Neural progenitor cell (in vitro differentiated cells): ENCODE data around the gene ITGB8. TPM values are rescaled to one million over a fixed set of nuclear protein-coding genes. Genes with fewer than 3 reads are reported as not detected.

Experiments used
- DNase-seq: peaks from one replicate; pipeline ENCODE4 v3.0.0-alpha.2; 2016; ENCODE audit warnings: low spot score
- H2AFZ ChIP-seq: fragments of 200-600 bp; sonication (generic); replicated peaks from 2 replicates; pipeline ENCODE4 v1.6.1; 2016; ENCODE audit warnings: antibody characterized with exemption
- H3F3A ChIP-seq: fragments of 200-600 bp; sonication (generic); 2 replicates; pipeline ENCODE4 v1.6.1; 2016; ENCODE audit warnings: antibody characterized with exemption, low read depth
- H3K27ac ChIP-seq: fragments of 200-600 bp; sonication (generic); 2 replicates; pipeline ENCODE4 v1.5.1; 2016; ENCODE audit warnings: mild to moderate bottlenecking
- H3K27me3 ChIP-seq: fragments of 200-600 bp; sonication (generic); 2 replicates; pipeline ENCODE4 v1.6.1; 2016; ENCODE audit warnings: mild to moderate bottlenecking, moderate library complexity
- H3K36me3 ChIP-seq: fragments of 200-600 bp; sonication (generic); 2 replicates; pipeline ENCODE4 v1.5.1; 2016
- H3K4me1 ChIP-seq: fragments of 200-600 bp; sonication (generic); 2 replicates; pipeline ENCODE4 v1.6.1; 2016; ENCODE audit warnings: mixed run types
- H3K4me2 ChIP-seq: fragments of 200-600 bp; sonication (generic); 2 replicates; pipeline ENCODE4 v1.6.1; 2016
- H3K4me3 ChIP-seq: fragments of 200-600 bp; sonication (generic); 2 replicates; pipeline ENCODE4 v1.5.1; 2016
- H3K79me2 ChIP-seq: fragments of 200-600 bp; sonication (generic); 2 replicates; pipeline ENCODE4 v1.6.1; 2016; ENCODE audit warnings: low read depth
- H3K9ac ChIP-seq: fragments of 200-600 bp; sonication (generic); 2 replicates; pipeline ENCODE4 v1.6.1; 2016
- H3K9me3 ChIP-seq: fragments of 200-600 bp; sonication (generic); 2 replicates; pipeline ENCODE4 v1.5.1; 2016; ENCODE audit warnings: low read depth
- H4K20me1 ChIP-seq: fragments of 200-600 bp; sonication (generic); 2 replicates; pipeline ENCODE4 v1.6.1; 2016; ENCODE audit warnings: low read depth
- H3K27ac Mint-ChIP-seq: 3 replicates; pipeline ENCODE4 v1.8.0; 2021; ENCODE audit warnings: mixed read lengths
- H3K27me3 Mint-ChIP-seq: 2 replicates; pipeline ENCODE4 v1.8.0; 2022; ENCODE audit warnings: low read depth, mild to moderate bottlenecking, inconsistent platforms, moderate library complexity, mixed read lengths; ENCODE audit not compliant: insufficient read depth
- H3K36me3 Mint-ChIP-seq: 3 replicates; pipeline ENCODE4 v1.8.0; 2021; ENCODE audit warnings: mixed read lengths
- H3K4me1 Mint-ChIP-seq: 3 replicates; pipeline ENCODE4 v1.8.0; 2021; ENCODE audit warnings: mixed read lengths
- H3K4me3 Mint-ChIP-seq: 3 replicates; pipeline ENCODE4 v1.8.0; 2021; ENCODE audit warnings: mild to moderate bottlenecking, moderate library complexity, mixed read lengths
- H3K9me3 Mint-ChIP-seq: 3 replicates; pipeline ENCODE4 v1.8.0; 2020; ENCODE audit warnings: mixed read lengths
- EZH2 ChIP-seq: fragments of 200-600 bp; sonication (generic); IDR thresholded peaks from 2 replicates; pipeline ENCODE4 v1.6.1; 2017; ENCODE audit warnings: antibody characterized with exemption, mild to moderate bottlenecking, moderate library complexity
- EZH2phosphoT487 ChIP-seq: fragments of 200-600 bp; sonication (generic); IDR thresholded peaks from 2 replicates; pipeline ENCODE4 v1.6.1; 2017; ENCODE audit warnings: antibody characterized with exemption
- total RNA-seq: library from RNA; depleted of rRNA; stranded (reverse); fragments of >200 nt; gene quantifications from 2 replicates; pipeline ENCODE4 v1.2.3, GENCODE V29; 2015; ENCODE audit warnings: low replicate concordance
- TF ChIP-seq, protein P1 (sequence below): fragments of 200-600 bp; sonication (generic); IDR thresholded peaks from 2 replicates; pipeline ENCODE4 v1.5.1; 2017; ENCODE audit warnings: antibody characterized with exemption, mild to moderate bottlenecking

ITGB8 gene
- total RNA-seq, 1 donor from 2014 or later: 5.3 TPM

DNA sequence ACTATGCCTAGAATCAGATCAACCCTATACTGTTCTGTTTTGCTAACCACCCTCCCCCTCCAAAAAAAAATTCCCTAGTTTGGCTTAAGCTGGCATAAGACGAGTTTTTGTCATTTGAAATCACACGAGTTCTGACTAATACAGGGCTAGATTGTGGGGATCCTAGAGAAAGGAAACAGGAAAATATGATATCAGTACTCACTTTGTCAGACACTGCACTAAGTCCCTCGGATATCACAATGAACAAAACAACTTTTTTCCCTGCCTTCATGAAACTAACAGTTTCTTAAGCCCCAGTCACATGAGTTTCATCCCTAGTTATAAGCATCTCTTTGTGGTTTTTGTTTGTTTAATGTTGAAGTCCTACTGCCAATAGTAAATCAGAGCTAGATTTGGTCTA, 118.5 kb downstream of the ITGB8 start:
- no peak overlapping the region for H2AFZ ChIP-seq
- H3K4me2 ChIP-seq: no peak overlapping the region
- no peaks in the 10 kb centered on the region for H3K27me3 ChIP-seq
- H3K9ac ChIP-seq: no peak overlapping the region
- DNase-seq: no peak
- Mint-ChIP-seq H3K4me1 (no peaks in the 10 kb centered on the region), H3K9me3 (peaks cover 5% of the 10 kb centered on the region), H3K36me3 (no peaks in the 10 kb centered on the region), H3K27ac (no peak overlapping the region), H3K4me3 (no peak overlapping the region), H3K27me3 (peaks cover 6% of the 10 kb centered on the region)
- no peak overlapping the region for H3K4me3 ChIP-seq
- H3K9me3 ChIP-seq: no peaks in the 10 kb centered on the region
- no peaks in the 10 kb centered on the region for H3K4me1 ChIP-seq
- no peak overlapping the region for H3K27ac ChIP-seq
- H3F3A ChIP-seq: no peaks in the 10 kb centered on the region
- H3K79me2 ChIP-seq: no peaks in the 10 kb centered on the region
- TF ChIP-seq, protein P1, sequence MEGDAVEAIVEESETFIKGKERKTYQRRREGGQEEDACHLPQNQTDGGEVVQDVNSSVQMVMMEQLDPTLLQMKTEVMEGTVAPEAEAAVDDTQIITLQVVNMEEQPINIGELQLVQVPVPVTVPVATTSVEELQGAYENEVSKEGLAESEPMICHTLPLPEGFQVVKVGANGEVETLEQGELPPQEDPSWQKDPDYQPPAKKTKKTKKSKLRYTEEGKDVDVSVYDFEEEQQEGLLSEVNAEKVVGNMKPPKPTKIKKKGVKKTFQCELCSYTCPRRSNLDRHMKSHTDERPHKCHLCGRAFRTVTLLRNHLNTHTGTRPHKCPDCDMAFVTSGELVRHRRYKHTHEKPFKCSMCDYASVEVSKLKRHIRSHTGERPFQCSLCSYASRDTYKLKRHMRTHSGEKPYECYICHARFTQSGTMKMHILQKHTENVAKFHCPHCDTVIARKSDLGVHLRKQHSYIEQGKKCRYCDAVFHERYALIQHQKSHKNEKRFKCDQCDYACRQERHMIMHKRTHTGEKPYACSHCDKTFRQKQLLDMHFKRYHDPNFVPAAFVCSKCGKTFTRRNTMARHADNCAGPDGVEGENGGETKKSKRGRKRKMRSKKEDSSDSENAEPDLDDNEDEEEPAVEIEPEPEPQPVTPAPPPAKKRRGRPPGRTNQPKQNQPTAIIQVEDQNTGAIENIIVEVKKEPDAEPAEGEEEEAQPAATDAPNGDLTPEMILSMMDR: no peak
- TF ChIP-seq EZH2phosphoT487: no peak
- no peak for TF ChIP-seq EZH2
- H3K36me3 ChIP-seq: no peaks in the 10 kb centered on the region
- H4K20me1 ChIP-seq: no peaks in the 10 kb centered on the region

DNA sequence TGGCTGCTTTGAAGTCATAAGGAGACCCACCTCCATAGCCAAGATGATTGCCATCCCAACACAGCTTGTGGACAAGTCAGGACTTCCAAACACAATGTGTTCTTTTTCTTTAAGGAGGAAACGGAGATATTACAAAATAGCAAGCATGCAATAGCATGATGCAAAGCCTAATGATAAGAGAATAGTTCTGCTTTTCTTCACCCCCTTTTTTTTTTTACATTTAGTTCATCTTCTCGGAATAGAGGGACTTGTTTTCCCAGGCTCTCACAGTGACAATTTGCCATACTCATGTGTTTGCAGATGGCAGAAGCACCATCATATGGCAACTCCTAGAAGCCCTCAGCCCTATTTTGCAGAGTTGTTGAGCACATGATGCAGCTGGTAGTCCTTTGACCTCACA, 119.8 kb downstream of the ITGB8 start:
- H3K4me1 Mint-ChIP-seq: no peaks in the 10 kb centered on the region
- H2AFZ ChIP-seq: no peak overlapping the region
- no peak for TF ChIP-seq EZH2phosphoT487
- no peak for TF ChIP-seq EZH2
- TF ChIP-seq, protein P1: no peak
- no peak overlapping the region for H3K27ac ChIP-seq
- H4K20me1 ChIP-seq: no peaks in the 10 kb centered on the region
- no peaks in the 10 kb centered on the region for H3K9me3 ChIP-seq
- no peak overlapping the region for H3K4me3 Mint-ChIP-seq
- peaks cover 2% of the 10 kb centered on the region for H3K27me3 Mint-ChIP-seq
- no peaks in the 10 kb centered on the region for H3K9me3 Mint-ChIP-seq
- H3K4me1 ChIP-seq: no peaks in the 10 kb centered on the region
- no peak overlapping the region for H3K4me3 ChIP-seq
- DNase-seq: no peak
- no peaks in the 10 kb centered on the region for H3K36me3 Mint-ChIP-seq
- H3K4me2 ChIP-seq: no peak overlapping the region
- no peaks in the 10 kb centered on the region for H3K36me3 ChIP-seq
- H3K79me2 ChIP-seq: no peaks in the 10 kb centered on the region
- no peaks in the 10 kb centered on the region for H3K27me3 ChIP-seq
- no peak overlapping the region for H3K27ac Mint-ChIP-seq
- H3K9ac ChIP-seq: no peak overlapping the region
- no peaks in the 10 kb centered on the region for H3F3A ChIP-seq

DNA sequence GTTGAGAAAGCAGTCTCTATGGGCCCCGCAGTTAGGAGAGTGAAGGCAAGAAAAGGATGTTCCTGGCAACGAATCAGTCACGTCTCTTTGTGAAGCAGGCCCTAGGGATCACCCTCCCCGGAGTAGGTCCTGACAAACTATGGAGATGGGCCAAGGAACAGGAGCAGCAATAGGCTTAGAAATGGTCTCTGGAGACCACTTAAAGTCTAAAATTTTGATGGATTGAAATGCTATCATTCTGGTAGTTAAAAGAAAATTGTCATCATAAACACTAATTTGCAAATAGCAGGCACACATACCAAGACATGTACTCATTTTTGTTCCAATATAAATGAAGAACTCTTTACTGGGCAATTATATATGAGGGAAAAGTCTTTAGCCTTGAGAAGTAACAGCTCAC, 123.5 kb downstream of the ITGB8 start:
- Histone ChIP-seq H3K27me3 (no peaks in the 10 kb centered on the region), H3F3A (no peaks in the 10 kb centered on the region), H3K4me2 (no peak overlapping the region), H3K9me3 (no peaks in the 10 kb centered on the region), H2AFZ (no peak overlapping the region), H3K4me3 (no peak overlapping the region), H3K36me3 (no peaks in the 10 kb centered on the region), H4K20me1 (no peaks in the 10 kb centered on the region), H3K9ac (no peak overlapping the region), H3K4me1 (no peaks in the 10 kb centered on the region), H3K79me2 (no peaks in the 10 kb centered on the region), H3K27ac (no peak overlapping the region)
- H3K9me3 Mint-ChIP-seq: no peaks in the 10 kb centered on the region
- no peaks in the 10 kb centered on the region for H3K4me1 Mint-ChIP-seq
- H3K27ac Mint-ChIP-seq: no peak overlapping the region
- DNase-seq: no peak
- no peak for TF ChIP-seq EZH2phosphoT487
- TF ChIP-seq, protein P1: no peak
- TF ChIP-seq EZH2: no peak
- H3K4me3 Mint-ChIP-seq: no peak overlapping the region
- H3K27me3 Mint-ChIP-seq: peaks cover 4% of the 10 kb centered on the region
- H3K36me3 Mint-ChIP-seq: no peaks in the 10 kb centered on the region

DNA sequence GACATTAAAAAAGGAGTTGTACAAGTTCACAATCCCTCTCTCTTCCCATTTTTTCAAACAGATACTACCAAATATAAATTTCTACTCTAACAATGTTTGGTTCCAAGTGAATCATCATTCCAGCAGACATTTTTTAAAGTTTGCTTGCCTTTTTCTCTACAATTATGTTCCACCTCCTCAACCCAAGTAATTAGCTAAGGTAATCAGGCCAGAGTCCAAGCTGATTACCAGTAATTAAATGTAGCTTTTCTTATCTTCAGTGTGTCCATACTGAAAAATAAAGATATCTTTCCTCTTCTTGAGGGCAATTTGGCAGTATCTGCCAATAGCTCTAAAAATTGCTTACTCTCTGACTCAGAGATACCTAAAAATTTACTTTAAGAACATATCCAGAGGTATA, 126.0 kb downstream of the ITGB8 start:
- Mint-ChIP-seq H3K36me3 (no peaks in the 10 kb centered on the region), H3K4me3 (no peak overlapping the region), H3K27me3 (peaks cover 3% of the 10 kb centered on the region), H3K4me1 (no peaks in the 10 kb centered on the region), H3K27ac (no peak overlapping the region), H3K9me3 (no peaks in the 10 kb centered on the region)
- TF ChIP-seq, protein P1: no peak
- TF ChIP-seq EZH2phosphoT487: no peak
- TF ChIP-seq EZH2: no peak
- H3K27ac ChIP-seq: no peak overlapping the region
- H3F3A ChIP-seq: no peaks in the 10 kb centered on the region
- no peak overlapping the region for H2AFZ ChIP-seq
- no peak overlapping the region for H3K4me3 ChIP-seq
- H4K20me1 ChIP-seq: no peaks in the 10 kb centered on the region
- DNase-seq: no peak
- H3K9me3 ChIP-seq: no peaks in the 10 kb centered on the region
- no peaks in the 10 kb centered on the region for H3K79me2 ChIP-seq
- H3K9ac ChIP-seq: no peak overlapping the region
- no peaks in the 10 kb centered on the region for H3K27me3 ChIP-seq
- H3K4me1 ChIP-seq: no peaks in the 10 kb centered on the region
- no peak overlapping the region for H3K4me2 ChIP-seq
- H3K36me3 ChIP-seq: no peaks in the 10 kb centered on the region
